Motor neuron (in vitro differentiated cells): ENCODE results near the gene C11orf16. TPM values are rescaled to one million over a fixed set of nuclear protein-coding genes. Genes with fewer than 3 reads are reported as not detected.
"Not testable (repeated sequence)": the region's sequence is repeated elsewhere in the genome, so short reads cannot be mapped to it uniquely, and the experiment has no call there.

ENCODE experiments used
- ATAC-seq, 8 experiments: fragments of 200-7000 bp; cut with Tn5 transposase; replicated peaks in 6 of 8; 2 replicates each; pipeline ENCODE4 v1.8.0; 2021; ENCODE audit warnings: mild to moderate bottlenecking in 8 of 8, moderate library complexity in 8 of 8
- H3K27ac ChIP-seq, 2 donors: fragments of 250-450 bp; sonication (Bioruptor Pico); 2 replicates each; pipeline ENCODE4 v1.9.0; 2021; ENCODE audit warnings: antibody characterized with exemption in 2 of 2, mild to moderate bottlenecking in 2 of 2, moderate library complexity in 1 of 2
- H3K4me1 ChIP-seq, 2 donors: fragments of 250-450 bp; sonication (Bioruptor Pico); replicated peaks in 1 of 2; 2 replicates each; pipeline ENCODE4 v1.6.1; 2021; ENCODE audit warnings: antibody characterized with exemption in 2 of 2, mild to moderate bottlenecking in 2 of 2, moderate library complexity in 1 of 2
- H3K4me3 ChIP-seq, 5 donors: fragments of 250-450 bp; sonication (Bioruptor Pico); 2 replicates each; pipeline ENCODE4 v1.9.0; 2021; ENCODE audit warnings: antibody characterized with exemption in 5 of 5, mild to moderate bottlenecking in 5 of 5, moderate library complexity in 4 of 5
- WGBS, 10 experiments: fragments of 450-650 bp; shearing (Covaris generic); methylation state at CpG; one replicate each; pipeline ENCODE4 v1.0.0; 2022; 5-methylcytosine and 5-hydroxymethylcytosine counted together
- in situ Hi-C, 9 experiments: fragments of 400-800 bp; cut with MboI; loops; one replicate each; pipeline ENCODE4 v1.15.0; 2021; ENCODE audit warnings: low sequenced_read_pairs in 9 of 9, low pct_unique_long_range_greater_than_20kb in 2 of 9; ENCODE audit not compliant: unreplicated experiment in 9 of 9
- total RNA-seq, 8 experiments: library from RNA; unstranded; fragments of 300-600 nt; gene quantifications; 2 replicates each; pipeline versions ENCODE4 v1.2.3 to v1.2.4, GENCODE V29; 2022

C11orf16 gene
- total RNA-seq, 8 experiments from 2014 or later = 0.11 to 0.84 (median 0.30) TPM; not detected in 2

DNA sequence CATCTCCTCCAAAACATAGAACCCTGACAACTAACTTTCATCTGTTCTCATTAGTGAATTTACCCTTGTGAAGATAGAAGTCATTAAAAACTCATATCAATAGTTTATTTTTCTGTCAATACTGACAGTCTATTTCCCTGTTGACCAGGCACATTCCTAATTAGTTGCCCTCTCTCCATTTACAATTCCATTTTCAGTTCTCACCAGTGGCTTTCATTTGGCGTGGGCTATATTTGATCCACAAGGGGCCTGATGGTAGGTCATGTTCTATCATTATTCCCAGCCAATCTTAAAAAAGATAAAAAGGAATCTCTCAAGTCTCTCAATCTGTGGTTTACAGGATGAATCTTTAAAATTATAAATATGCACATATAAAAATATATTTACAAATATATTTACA is 25.6 kb downstream of the C11orf16 start:
- 44 to 100% (median 85%) methylated on average over 1 of the region's 1 CpG; no CpG with 5 or more reads in 3 of the 10 experiments for WGBS, 10 experiments
- in situ Hi-C loops = loop anchor here in 1 of 9 experiments (25.0 kb wide), 1 partner anchor 195 kb away; no protein-coding TSS in a partner anchor
- H3K27ac ChIP-seq = no peak overlapping the region

DNA sequence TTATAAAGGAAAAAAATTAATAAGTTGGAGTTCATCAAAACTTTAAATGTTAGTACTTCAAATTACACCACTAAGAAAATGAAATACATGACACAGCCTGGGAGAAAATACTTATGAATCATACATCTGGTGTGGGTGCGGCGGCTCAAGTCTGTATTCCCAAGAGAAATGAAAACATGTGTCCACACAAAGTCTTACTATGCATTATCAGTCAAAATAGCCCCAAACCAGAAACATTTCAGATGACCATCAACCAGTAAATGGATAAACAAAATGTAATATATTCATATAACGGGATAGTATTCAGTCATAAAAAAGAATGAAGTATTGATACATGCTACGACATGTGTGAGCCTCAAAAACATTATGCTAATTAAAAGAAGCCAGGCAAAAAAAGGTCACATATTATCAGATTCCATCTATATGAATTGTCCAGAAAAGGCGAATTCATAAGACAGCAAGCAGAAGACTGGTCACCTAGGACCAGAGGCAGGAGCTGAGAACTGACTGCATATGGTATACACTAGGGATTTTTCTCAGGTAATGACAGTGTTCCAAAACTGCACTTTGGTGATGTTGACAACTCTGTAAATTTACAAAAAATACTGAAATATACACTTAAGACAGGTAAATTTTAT is 27.1 kb downstream of the C11orf16 start:
- in situ Hi-C loops = loop anchor here in 1 of 9 experiments (25.0 kb wide), 1 partner anchor 193 kb away; no protein-coding TSS in a partner anchor
- Histone ChIP-seq H3K4me3 (no peak overlapping the region), H3K27ac (no peak overlapping the region), H3K4me1 (peaks cover 0 to 2% of the 10 kb centered on the region in 2 donors)
- 0 to 100% (median 75%) methylated on average over 2 to 5 of the region's 5 CpGs for WGBS, 10 experiments
- peak in 3 of 8 experiments; percentile 86 to 92 (median 92) for ATAC-seq

More for the DNA sequence above, 25.6 kb downstream of the C11orf16 start:
- H3K4me3 ChIP-seq = no peak overlapping the region
- peaks cover under 1 to 2% of the 10 kb centered on the region in 2 donors for H3K4me1 ChIP-seq
- ATAC-seq = no peak

DNA sequence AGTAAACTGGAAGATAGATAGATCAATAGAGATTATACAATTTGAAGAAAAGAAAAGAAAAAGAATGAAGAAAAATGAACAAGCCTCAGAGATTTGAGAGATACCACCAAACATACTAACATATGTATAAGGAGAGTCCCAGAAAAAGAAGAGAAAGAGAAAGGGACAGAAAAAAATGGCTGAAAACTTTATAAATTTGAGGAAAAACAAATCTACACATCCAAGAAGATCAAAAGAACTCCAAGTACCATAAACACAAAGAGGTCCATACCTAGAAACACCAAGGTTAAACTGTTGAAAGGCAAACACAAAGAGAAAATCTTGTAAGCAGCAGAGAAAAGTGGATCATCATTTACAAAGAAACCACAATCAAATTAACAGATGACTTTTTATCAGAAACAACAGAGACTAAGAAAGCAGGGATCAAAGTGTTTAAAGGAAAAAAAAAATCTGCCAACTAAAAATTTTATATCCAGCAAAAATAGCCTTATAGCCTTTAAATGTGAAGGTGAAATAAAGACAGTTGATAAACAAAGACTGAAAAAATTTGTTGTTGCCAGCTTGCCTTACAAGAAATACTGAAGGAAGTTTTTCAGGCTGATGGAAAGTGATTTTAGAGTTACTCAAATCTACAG is 33.5 kb downstream of the C11orf16 start:
- ATAC-seq = no peak

DNA sequence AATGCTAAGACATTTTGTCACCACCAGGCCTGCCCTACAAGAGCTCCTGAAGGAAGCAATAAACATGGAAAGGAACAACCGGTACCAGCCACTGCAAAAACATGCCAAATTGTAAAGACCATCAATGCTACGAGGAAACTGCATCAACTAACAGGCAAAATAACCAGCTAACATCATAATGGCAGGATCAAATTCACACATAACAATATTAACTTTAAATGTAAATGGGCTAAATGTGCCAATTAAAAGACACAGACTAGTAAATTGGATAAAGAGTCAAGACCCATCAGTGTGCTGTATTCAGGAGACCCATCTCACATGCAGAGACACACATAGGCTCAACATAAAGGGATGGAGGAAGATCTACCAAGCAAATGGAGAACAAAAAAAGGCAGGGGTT is 41.6 kb downstream of the C11orf16 start:
- H3K27ac ChIP-seq, in situ Hi-C loops, H3K4me3 ChIP-seq, ATAC-seq, H3K4me1 ChIP-seq: not testable (repeated sequence)
- 80 to 100% (median 94%) methylated on average over 1 to 2 of the region's 2 CpGs; no CpG with 5 or more reads in 5 of the 10 experiments for WGBS, 10 experiments

More for the DNA sequence above, 33.5 kb downstream of the C11orf16 start:
- Histone ChIP-seq H3K4me1 (no peaks in the 10 kb centered on the region), H3K4me3 (no peak overlapping the region), H3K27ac (no peak overlapping the region)
- in situ Hi-C loops = no loop called here

DNA sequence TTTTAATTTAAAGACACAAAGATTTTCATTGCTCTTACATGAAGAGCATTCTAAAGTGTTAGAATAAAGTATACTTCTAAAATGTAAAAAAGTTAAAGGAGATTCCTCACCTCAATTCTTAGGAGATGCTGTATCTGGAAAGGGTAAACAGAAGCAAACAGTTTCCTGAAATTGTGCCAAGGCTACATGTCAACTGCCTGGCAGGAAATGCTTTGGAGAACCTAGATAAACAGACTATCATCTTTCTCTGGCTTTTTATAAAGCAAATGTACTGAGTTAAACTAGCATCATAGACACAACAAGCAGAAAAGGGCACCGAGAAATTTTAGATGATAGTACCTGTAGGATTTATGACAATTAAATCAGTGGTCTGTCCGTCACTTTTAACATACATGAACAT is 46.4 kb downstream of the C11orf16 start:
- WGBS, 10 experiments = 79 to 100% (median 97%) methylated on average over 1 to 2 of the region's 2 CpGs; no CpG with 5 or more reads in 2 of the 10 experiments
- Histone ChIP-seq H3K27ac (no peak overlapping the region), H3K4me3 (no peak overlapping the region), H3K4me1 (no peaks in the 10 kb centered on the region)
- ATAC-seq = no peak
- in situ Hi-C loops = no loop called here

DNA sequence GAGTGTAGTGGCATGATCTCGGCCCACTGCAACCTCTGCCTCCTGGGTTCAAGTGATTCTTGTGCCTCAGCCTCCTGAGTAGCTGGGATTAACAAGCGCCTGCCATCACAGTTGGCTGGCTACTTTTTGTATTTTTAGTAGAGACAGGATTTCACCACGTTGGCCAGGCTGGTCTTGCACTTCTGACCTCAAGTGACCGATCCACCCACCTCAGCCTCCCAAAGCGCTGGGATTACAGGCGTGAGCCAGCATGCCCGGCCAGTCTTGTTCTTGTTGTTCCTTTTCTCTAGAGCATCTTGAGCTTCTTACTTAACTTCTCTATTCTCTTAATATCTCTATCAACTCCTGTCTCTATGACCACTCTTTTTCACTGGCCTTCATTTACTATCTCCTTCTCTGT is 51.2 kb downstream of the C11orf16 start:
- in situ Hi-C loops, ATAC-seq, H3K27ac ChIP-seq, H3K4me1 ChIP-seq, H3K4me3 ChIP-seq: not testable (repeated sequence)
- WGBS, 10 experiments = 30 to 96% (median 89%) methylated on average over 1 to 7 of the region's 7 CpGs

DNA sequence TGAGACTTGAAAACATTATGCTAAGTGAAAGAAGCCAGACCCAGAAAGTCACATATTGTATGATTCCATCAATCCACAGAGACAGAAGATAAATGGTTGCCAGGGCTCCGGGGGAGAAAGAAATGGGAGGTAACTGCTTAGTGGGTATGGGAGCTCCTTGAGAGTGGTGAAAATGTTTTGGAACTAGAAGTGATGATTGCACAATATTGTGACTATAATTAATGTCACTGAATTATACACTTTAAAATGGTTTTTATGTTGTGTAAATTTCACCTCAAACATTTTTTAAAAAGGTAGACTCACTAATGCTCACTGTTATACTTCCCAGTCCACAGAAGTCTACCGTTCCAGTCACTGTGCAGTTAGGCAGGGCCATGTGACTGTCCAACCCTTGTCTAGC is 54.0 kb downstream of the C11orf16 start:
- WGBS, 10 experiments = 0 to 100% (median 83%) methylated on average over 1 of the region's 2 CpGs; no CpG with 5 or more reads in 4 of the 10 experiments
- ATAC-seq = no peak
- H3K27ac ChIP-seq = no peak overlapping the region
- no peak overlapping the region for H3K4me3 ChIP-seq
- in situ Hi-C loops = no loop called here
- H3K4me1 ChIP-seq = no peaks in the 10 kb centered on the region

DNA sequence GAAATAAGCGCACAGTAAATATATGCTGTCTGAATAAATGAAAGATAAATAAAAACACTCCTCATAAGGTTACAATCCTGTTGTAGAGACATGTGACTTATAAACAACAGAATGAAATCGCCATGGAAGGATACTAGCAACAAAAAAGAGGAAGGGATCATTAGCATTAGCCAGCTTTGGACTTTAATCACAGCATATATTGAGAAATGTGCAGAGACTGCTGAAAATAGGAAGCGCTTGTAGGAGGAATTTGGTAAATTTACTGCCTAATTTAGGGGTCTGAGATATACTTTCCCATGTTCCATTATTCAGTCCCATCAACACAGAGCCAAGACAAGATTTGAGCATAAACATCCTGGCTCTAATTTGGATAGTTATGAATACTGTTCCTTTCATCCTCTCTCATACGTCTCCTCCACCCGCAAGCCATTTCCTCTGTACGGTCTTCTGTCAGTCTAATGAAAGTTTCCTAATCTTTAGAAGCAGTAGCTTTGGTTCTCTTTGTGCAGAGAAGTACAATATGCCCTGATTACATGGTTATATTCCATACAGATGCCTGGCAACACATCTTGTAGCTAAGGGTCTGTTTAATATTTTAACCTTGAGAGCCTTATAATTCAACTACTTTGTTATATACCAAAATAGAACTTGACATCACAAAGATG is 58.9 kb downstream of the C11orf16 start:
- H3K4me1 ChIP-seq = peaks cover 0 to 3% of the 10 kb centered on the region in 2 donors
- in situ Hi-C loops = no loop called here
- no peak overlapping the region for H3K4me3 ChIP-seq
- no peak for ATAC-seq
- H3K27ac ChIP-seq = no peak overlapping the region
- WGBS, 10 experiments = 54 to 100% (median 88%) methylated on average over 2 to 6 of the region's 6 CpGs; no CpG with 5 or more reads in 1 of the 10 experiments

DNA sequence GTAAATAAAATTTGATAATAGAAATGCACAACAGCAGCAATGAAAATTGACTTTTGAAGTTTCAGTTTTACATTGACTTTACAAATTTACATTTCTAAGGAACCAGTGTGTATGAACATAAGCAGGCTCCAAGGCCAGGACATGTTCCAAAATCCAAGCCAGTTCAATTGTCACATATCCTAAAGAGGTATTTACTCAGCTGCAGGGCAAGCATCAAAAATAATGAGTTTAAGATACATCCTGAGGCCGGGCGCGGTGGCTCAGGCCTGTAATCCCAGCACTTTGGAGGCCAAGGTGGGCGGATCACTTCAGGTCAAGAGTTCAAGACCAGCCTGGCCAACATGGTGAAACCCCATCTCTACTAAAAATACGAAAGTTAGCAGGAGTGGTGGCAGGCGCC is 60.8 kb downstream of the C11orf16 start:
- Histone ChIP-seq H3K4me3 (no peak overlapping the region), H3K27ac (no peak overlapping the region), H3K4me1 (peaks cover 0 to 3% of the 10 kb centered on the region in 2 donors)
- in situ Hi-C loops = no loop called here
- no peak for ATAC-seq
- WGBS, 10 experiments = 28 to 93% (median 71%) methylated on average over 2 to 4 of the region's 6 CpGs; no CpG with 5 or more reads in 4 of the 10 experiments

DNA sequence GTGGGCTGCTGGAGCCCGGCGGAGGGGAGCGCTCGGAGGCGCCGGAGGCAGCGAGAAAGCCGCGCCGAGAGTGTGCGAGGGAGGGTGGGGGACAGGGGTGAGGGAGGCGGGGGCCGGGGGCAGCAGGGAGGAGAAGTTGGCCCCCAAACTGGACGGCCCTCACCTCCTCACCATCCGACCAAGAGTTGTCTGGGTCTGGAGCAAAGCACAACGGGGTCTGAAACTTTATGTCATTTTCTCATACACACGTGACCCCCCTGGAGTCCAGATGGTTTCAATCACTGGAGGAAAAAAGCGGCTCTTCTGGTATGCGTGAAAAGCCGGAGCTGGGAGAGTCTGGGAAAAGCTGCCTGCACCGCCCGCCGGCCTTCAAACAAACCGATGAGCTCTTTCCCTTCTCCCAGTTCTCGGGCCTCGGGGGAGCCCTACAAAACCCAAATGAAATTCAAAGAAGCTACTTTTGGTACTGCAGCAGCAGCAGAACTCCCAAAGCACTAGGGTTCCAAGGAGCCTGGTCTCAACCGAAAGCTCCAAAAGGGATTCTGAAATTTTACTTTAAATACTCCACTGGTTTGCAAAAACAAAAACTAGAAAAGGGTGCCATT is 61.5 kb downstream of the C11orf16 start:
- ATAC-seq = peak; percentile 69 to 80 (median 76)
- Histone ChIP-seq H3K27ac (peak overlapping the region in 1 of 2 donors; percentile 63), H3K4me3 (peak overlapping the region; percentile 50 to 91 (median 68)), H3K4me1 (peaks cover 0 to 3% of the 10 kb centered on the region in 2 donors)
- in situ Hi-C loops = no loop called here
- WGBS, 10 experiments = 0 to 40% (median 0%) methylated on average over 1 to 7 of the region's 27 CpGs; no CpG with 5 or more reads in 3 of the 10 experiments

DNA sequence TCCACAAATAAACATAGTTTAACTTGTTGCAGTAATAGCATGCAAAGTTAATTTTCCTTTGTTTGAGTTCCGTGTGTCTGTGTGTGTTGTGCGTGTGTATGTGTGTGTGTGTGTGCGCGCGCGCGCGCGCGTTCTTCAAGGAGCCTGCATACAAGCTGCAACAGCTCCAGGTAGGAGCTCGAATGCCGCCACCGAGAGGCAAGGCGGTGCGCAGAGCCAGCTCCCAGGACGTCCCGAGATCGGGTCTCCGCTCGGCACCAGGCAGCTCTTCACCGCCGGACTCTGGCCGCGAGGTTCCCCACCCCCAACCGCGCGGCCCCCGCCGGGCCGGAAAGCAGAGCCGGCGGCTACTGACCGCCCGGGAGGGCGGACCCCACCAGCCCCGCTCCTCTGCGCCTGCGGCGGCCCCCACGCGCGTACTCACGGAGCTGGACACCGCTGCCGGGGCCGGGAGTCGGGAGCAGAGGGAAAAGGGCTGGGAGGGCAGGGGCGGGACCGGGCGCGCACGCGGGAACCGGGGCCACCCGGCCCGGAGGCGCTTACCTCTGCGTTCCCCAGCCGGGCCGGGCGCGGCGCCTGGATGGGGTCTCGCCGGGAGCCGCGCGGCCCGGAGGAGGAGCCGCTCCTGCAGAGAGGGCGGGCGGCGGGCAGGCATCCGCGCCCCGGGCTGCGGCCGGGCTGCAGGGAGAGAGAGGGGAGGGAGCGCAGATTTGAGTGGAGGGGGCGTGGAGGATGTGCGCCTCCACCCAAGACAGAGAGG is 62.2 kb downstream of the C11orf16 start:
- in situ Hi-C loops = no loop called here
- Histone ChIP-seq H3K4me3 (peak overlapping the region; percentile 50 to 91 (median 68)), H3K27ac (peak overlapping the region; percentile 29 to 63), H3K4me1 (peaks cover 0 to 3% of the 10 kb centered on the region in 2 donors)
- peak; percentile 74 to 90 (median 86) for ATAC-seq
- WGBS, 10 experiments = 0 to 3% (median 0%) methylated on average over 1 to 15 of the region's 81 CpGs; no CpG with 5 or more reads in 6 of the 10 experiments
